HG03066 (cell line): ENCODE measurements around the gene MTHFD2L.

Experiments
- ATAC-seq: cut with Tn5 transposase; IDR thresholded peaks from one replicate; pipeline ENCODE4 v1.9.1; 2021; ENCODE audit warnings: low read depth; ENCODE audit not compliant: unreplicated experiment

MTHFD2L gene

DNA sequence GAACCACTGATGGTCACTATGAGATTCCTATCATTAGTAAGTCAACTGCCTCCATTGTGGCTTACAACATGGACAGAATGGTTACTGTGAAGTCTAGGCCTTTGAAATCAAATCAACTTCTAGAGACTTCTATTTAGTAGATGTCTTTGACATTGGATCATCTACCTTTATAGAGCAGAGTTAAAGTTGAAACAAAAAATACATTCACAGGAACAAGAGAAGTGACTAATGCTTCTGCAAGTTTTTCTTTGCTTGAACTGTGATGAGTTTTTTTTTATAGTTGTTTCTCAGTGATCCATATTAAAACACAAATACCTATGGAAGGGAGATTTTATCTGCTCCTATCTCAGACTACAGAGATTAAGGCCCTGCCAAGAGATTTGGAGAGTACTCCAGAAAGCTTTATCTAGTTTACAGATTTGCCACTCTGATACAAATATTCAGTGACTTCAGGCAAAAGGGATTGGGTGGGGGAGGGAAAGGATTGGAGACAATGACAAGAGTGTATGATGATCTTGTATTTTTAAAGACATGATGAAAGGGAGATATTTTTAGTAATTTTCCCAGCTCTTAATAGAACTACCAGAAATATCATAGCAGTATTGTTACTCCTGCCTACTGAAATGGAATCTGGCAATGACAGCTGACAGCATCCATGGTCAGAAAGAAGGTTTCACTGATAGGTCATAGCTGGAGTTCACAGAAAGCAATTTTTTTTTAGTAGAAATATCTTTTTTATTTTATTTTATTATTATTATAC, 134.4 kb downstream of the MTHFD2L start:
- no peak for ATAC-seq

DNA sequence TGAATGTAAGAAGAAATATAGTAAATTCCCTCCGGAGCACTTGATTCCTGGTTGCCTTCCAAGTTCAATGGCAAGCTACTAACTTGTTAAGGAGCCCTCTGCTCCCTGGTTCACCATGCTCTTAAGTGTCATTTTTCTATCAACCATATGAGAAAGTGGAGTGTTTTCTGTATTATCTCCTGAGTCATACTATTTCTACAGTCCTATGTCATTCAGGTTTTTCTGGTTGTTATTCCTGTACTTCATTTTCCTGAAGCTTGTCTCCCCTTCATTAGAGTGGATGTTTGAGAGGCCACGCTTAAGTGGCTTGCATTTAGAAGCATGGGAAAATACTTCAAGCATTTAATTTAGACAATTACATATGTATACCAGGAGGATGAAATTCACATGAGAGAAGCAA, 135.6 kb downstream of the MTHFD2L start:
- no peak for ATAC-seq

DNA sequence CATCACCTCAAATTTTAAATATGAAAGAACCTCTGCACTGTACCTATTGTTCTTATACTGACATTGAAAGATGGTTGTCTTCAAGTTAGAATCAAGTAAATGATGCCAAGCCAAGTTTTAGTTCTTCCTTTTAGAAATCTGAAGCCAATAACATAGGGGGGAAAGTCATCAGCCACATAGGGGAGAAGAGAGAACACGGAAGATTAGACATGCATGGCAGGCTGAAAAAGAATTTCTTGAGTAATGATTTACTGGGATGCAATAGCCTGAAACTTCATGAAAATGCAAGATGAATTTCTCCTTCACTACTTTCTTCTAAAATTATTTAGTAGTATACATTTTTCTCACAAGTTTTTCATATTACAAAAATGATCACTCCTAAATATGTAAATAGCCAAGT, 136.8 kb downstream of the MTHFD2L start:
- ATAC-seq = no peak

DNA sequence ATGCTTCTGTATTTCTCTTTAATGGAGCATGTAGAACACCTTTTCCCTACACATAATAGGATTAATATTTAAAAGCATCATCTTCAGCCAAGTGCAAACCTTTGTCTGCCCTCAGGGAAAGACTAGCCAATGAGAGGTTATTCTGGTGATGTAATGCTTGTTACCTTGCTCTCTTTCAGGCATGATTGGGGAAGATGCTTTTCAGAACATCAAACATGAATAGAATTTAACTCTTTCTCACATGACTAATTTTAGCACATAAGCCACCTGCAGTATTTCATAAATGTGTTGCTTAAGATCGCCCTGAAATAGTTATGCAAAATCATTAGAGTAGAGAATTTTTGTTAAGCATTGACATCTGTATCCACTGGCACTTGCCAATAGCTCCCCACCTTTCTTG, 139.6 kb downstream of the MTHFD2L start:
- no peak for ATAC-seq

DNA sequence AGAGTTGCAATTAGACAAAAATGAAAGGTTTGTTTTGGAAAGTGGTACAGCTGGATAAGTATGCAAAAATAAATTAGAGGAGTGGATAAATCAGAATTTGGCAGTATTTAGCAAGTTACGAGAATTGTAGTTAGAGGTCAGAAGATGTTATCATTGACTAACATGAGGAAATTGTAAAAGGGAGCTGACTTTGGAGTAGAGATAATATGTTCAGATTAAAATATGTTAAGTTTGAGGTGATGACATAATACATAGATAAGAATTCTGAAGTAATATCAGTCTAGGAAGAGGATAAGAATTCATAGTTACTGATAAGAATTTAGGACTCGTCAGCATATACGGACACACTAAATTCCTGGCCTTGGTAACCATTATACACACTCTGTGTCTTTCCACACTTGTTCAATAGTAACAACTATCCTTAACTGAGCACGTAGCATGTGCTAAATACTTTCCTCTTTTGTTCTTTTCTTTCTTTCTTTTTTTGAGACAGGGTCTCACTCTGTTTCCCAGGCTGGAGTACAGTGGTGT, 146.2 kb downstream of the MTHFD2L start:
- no peak for ATAC-seq

DNA sequence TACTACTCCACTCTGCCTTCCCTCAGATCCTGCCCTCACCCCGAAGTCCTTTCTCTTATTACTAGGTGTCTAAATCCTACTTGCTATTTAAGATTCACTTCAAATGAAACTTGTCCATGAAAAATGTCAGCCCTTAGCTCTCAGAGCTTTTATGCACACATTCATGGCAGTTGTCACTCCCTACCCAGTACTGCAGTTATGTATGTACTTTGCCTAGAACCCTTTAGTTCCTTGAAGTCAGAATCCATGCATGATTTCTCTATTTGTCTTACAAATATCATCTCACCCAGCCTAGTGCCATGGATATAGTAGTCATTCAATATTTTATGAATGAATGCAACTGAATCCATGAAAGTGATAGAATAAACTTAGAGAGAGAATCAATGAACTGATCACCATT, 147.1 kb downstream of the MTHFD2L start:
- no peak for ATAC-seq

DNA sequence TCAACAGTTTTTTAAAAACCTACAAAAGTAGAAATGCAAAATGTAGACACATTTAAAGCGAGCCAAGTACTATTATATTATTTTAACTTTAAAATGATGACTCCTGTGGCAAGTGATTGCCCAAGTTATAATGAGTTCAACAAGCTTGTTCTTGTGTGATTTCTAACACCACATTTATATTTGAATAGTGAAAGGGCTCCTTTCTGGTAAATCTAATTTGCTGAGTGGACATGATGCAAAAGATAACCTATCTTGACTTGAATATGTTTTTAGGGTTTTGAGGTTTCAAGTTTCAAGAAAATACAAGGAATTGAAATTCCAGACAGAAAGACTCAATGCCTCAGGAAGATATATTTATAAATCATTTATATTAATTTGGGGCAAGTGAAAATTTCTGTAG, 149.3 kb downstream of the MTHFD2L start:
- no peak for ATAC-seq

DNA sequence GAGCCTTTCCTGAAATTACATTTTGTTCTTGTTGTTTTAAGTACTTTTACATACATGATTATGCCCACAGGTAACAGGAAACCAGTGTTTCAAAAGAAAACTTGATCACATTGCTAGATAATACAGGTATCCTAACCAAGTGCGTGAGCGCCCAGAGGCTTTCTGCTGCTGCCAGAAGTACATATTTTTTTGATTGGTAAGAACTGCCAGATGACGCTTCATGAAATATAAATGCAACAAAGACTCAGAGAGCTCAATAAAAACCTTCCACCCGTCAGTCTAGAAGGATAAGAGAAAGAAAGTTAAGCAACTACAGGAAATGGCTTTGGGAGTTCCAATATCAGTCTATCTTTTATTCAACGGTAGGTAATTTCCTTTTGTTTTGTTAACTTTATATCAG, 150.3 kb downstream of the MTHFD2L start, which contains the start of gene EPGN:
Gene EPGN (plus strand): TSS at position 256 of the 400 bp plus-strand sequence. CDS start 64 bp downstream, at position 320.
- ATAC-seq = no peak

DNA sequence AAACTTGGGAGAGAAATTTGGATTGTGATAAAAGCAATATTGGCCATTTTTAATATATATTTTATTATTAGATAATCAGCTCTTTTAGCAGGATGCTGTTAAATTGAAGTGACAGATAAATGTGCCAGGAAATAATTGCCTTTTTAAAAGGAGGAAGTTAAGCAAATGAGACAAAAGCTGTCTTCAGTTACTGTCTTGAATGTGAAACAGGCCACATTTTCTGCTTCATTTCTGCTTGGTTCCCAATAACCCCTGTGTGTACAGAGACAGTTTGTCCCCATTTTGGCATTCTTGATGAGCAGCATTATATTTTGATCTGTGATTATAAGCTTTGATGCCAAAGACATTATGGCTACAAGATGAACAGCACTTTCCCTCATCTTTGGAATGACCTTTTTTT, 151.3 kb downstream of the MTHFD2L start:
- ATAC-seq = no peak

DNA sequence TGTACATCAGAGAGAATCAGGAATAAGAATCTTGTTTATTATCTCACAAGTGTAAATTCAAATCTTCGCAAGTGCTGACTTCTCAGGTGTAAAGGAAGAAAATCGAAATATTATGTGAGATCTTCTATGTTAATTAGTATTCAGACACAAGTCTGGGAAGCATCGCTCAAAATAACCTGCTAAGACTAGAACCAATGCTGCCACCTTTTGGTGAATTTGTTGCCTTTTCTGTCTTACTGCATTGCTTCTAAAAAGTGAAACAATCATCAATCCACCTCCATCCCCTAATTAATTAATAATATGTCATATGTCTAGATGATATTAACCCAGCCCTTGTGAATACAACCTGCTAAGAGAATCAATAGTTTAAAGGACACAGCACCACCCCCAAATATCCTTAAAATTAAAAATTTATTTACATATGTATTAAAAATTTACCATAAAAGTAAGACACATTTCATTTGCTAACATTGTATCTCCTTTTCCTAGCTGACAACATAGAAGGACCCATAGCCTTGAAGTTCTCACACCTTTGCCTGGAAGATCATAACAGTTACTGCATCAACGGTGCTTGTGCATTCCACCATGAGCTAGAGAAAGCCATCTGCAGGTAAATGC, 153.9 kb downstream of the MTHFD2L start:
- peak; percentile 68 for ATAC-seq

DNA sequence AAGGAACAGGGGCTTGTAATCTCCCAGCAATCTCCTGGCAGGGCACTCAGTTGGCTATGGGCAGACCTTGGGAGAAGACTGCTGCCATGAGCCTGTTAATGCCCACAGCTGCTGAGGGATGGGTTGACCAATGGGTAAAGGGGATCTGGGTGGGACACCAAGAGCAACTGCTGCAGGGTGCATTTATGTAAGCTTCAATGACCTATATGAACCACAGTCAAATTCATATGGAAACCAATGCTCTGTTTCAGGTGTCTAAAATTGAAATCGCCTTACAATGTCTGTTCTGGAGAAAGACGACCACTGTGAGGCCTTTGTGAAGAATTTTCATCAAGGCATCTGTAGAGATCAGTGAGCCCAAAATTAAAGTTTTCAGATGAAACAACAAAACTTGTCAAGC, 156.4 kb downstream of the MTHFD2L start:
- no peak for ATAC-seq

DNA sequence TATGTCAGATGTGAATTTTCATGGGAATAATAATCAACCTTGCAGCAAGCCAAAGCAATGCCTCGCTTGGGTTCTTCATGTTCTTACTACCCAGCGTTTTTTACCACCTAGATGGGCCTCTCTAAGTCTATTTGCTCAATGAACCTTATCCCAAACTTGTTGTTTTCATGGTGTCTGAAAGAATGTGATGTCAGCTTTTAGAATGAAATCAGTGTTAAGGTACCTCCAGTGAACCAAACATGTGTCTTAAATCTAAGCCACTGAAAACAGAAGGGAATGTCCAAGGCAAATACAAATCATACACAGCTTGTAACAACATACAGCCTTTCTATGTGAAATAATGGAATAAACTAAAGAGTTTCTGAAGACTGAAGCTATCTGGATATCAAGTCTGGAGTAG, 157.0 kb downstream of the MTHFD2L start:
- no peak for ATAC-seq

DNA sequence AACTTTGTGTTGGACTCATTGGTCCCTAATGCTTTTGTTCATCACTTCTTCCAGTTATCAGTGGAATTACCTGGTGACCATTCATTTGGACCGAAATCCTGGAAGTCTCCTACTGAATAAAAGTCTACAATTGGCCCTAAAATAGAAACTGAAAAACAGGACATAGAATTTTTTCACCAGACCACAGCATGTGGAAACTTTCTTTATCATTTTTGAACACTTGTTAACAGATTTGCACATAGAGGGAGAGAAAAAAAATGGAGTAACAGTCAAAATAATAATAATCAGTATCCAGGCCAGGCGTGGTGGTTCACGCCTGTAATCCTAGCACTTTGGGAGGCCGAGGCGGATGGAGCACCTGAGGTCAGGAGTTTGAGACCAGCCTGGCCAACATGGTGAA, 157.5 kb downstream of the MTHFD2L start:
- no peak for ATAC-seq

DNA sequence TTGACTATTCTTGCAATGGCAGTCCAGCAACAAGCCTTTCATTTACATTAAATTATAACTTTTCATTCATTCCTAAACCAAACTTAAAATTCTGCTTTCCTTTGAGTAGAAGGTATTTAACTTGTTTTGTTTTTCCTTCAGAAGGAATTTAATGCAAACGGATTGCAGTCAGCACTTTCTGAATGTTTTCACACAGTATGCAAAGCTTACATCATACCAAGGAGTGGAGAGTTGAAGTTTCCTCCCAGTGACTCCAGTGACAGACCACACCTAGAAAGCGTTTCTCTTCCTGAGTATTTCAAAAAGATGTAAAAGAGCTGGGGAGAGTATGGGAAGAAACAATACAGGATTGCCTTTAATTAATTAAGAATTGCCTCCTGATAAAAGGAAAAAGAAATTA, 158.5 kb downstream of the MTHFD2L start:
- ATAC-seq = no peak

DNA sequence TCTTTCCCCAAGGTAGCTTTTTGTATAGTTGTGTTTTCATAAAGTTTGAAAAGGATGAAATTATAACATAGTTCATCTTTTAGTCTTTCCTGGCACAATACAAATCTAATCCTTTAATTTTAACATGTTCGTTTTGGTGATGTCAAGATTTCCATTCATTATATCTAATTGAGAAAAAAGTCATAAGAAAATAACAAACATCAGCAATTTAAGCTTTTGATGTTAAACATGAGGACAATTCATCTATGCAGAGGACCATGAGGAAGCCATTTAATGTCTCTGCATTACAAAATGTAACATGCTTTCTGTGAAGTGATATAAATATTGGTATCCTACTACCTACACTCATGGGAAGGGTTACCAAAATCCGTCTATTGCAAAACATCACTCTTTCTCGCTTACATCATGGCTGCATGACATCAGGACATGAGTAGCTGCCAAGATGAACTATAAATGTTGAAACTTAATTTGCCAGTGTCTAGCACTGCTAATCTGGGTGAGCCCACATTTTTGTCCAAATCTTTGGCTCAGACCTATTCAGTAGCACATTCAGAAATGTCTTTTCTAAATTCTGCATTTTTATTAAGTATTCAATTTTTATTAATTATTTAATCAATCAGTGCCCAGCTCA, 159.8 kb downstream of the MTHFD2L start:
- no peak for ATAC-seq

DNA sequence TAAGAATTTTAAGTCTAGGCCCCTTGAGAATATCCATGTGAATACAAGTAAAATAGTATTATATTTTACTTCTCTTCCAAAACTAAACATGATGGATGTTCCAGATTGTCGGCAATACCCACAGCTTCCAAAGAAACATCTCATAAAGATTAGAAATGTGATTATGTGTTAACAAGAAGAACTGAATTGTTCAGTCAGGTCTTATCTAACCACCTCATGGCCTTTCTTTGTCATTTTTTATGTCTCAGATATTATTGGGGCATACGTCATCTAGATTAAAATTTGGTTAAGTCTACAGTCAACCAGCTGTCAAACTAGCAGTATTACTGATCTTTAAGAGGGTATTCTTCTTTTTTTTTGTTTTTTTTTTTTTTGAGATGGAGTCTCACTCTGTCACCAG, 160.4 kb downstream of the MTHFD2L start:
- ATAC-seq = no peak

DNA sequence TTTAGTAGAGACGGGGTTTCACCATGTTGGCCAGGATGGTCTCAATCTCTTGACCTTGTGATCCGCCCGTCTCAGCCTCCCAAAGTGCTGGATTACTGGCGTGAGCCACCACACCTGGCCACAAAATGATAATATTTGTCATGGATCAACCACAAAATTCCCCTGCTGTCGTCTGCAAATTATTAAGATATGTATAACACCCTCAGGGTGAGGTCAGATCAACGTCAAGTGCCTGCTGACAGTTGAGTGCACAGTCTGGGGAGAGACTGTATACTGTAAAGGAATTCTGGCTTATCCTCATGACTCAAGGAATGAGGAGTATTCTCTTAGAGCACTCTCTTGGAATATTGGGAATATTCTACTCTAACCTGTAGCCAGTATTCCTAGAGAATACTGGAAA, 161.6 kb downstream of the MTHFD2L start:
- ATAC-seq = no peak

DNA sequence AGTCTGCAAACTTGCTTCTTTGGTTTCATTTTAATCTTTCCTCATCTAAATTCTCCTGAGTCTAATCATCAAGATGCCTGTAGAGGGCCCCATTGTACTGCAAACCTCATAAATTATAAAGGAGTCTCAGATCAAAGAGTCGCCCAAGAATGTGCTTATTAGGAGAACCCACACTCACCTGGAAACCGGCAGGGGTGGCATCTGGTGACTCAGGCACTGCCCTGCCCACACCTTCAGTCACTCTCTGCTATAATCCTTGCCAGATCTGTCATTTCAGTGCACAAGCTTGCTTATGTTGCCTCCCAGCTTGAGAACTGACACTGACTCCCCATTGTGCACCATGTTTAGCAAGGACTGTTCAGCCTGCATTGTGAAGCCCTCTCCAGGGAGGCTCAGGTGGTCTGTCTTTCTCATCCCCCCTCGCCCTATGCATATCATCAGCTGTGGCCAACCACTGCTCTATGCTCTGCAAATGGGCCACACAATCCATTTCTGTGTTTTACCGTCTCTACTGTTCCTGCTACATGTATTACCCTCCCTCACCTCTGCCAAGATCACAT, 162.7 kb downstream of the MTHFD2L start:
- ATAC-seq = peak; percentile 91

DNA sequence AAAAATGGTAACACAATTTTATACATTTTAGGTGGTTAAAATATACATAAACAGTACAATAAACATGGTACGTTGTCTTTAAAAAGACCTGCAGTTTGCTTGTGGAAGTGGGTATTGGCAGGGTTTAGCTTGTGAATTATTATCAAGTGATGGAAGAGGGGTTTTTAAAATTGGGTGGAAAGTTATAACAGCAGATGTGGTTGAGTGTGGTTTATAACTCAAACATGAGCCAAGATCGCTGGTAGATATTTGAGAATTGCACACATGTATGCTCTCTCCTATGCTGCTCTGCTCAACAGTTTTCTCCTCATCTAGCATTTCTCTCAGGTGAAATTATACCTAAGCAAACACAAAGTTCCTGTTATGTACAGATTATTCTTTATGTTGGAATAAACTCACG, 164.4 kb downstream of the MTHFD2L start:
- no peak for ATAC-seq

DNA sequence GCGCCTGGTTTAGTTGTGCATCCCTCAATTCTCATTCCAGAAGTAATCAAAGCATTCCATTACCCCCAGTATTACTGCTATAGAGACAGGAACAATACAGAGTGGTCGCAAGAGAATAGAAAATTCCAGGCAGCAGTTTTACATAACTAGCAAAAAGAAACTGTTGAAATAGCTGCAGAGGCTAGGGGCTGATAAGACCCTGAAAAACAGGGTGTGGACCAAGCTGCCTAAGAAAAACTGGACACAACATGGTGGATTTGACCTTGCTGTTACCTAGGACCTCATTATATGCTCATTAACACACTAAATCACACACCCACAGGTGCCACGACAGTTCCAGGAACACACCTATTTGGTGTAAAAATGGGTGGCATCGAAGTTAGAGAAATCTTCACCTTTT, 165.7 kb downstream of the MTHFD2L start:
- ATAC-seq = no peak

DNA sequence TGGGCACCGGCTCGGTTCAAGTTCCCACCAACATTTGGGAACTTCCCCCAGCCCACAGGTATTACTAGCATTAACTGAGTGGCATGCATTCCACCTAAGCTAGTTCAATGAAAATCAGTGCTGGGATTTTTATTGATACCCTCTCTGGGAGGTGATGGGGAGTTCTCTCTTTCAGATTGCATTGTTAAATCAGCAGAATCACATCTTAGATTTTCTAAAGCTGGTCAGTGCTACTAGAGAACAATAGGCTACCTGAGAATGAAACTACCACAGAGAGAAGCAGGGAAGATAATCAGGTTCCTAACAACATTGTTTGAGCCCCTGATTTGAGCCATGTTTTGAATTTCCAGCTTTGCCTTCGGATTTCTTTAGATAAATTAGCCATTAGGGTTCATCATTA, 166.3 kb downstream of the MTHFD2L start:
- ATAC-seq = no peak
